Amniotic epithelial cell (primary cell): ENCODE data around the gene RADIL.
"Not testable (repeated sequence)": the region's sequence is repeated elsewhere in the genome, so short reads cannot be mapped to it uniquely, and the experiment has no call there.

ENCODE experiments used
- DNase-seq: peaks from one replicate; pipeline ENCODE4 v3.0.0-alpha.2; 2010; ENCODE audit warnings: low read depth

Gene RADIL

GRCh38 chr7:4808565-4808964 is 75.0 kb downstream of the RADIL start:
- DNase-seq: no peak

GRCh38 chr7:4808026-4808425 is 75.5 kb downstream of the RADIL start:
- no peak for DNase-seq

- no peak for DNase-seq
These were observed 75.9 kb downstream of the RADIL start for GRCh38 chr7:4807598-4808016.

GRCh38 chr7:4806983-4807597 is 76.4 kb downstream of the RADIL start:
- DNase-seq: no peak

- DNase-seq: no peak
These were observed 77.6 kb downstream of the RADIL start for GRCh38 chr7:4805984-4806300.

- DNase-seq: no peak
These were observed 78.2 kb downstream of the RADIL start for GRCh38 chr7:4805110-4805983.

- DNase-seq: no peak
These were observed 79.9 kb downstream of the RADIL start for GRCh38 chr7:4803397-4804241.

GRCh38 chr7:4802577-4802976 is 80.9 kb downstream of the RADIL start:
- not testable (repeated sequence) for DNase-seq

- DNase-seq: no peak
These were observed 81.7 kb downstream of the RADIL start for GRCh38 chr7:4801839-4802231.

- no peak for DNase-seq
These were observed 82.3 kb downstream of the RADIL start for GRCh38 chr7:4800926-4801838.

- no peak for DNase-seq
These were observed 83.0 kb downstream of the RADIL start for GRCh38 chr7:4800487-4800886.

- DNase-seq: no peak
These were observed 83.8 kb downstream of the RADIL start for GRCh38 chr7:4799508-4800268.

- no peak for DNase-seq
These were observed 84.7 kb downstream of the RADIL start for GRCh38 chr7:4798706-4799235.

- DNase-seq: no peak
These were observed 85.4 kb downstream of the RADIL start for GRCh38 chr7:4797858-4798705.

GRCh38 chr7:4796453-4796852 is 87.1 kb downstream of the RADIL start:
- no peak for DNase-seq

- peak; percentile 35 for DNase-seq
These were observed 88.7 kb downstream of the RADIL start for GRCh38 chr7:4794591-4795350.

- DNase-seq: not testable (repeated sequence)
These were observed 89.3 kb downstream of the RADIL start for GRCh38 chr7:4794171-4794570.

- not testable (repeated sequence) for DNase-seq
These were observed 90.0 kb downstream of the RADIL start for GRCh38 chr7:4793385-4793993.
